IMR-90 (cell line): ENCODE results near the gene EYS. TPM values are rescaled to one million over a fixed set of nuclear protein-coding genes. Genes with fewer than 3 reads are reported as not detected.
A peak's percentile ranks its signal among the peaks of the same experiment; 100 is the strongest.

Experiments used
- ATAC-seq: fragments of 200-7000 bp; cut with Tn5 transposase; 2 replicates; pipeline ENCODE4 v1.9.1; 2020; ENCODE audit warnings: low read depth, mild to moderate bottlenecking, moderate library complexity
- BruUV-seq: library from RNA; stranded (reverse); fragments of 400-500 nt; replicated peaks from 2 replicates; lab custom pipeline; 2021; lab: Mats Ljungman, UMichigan
- CTCF ChIA-PET: fragments of 300-600 bp; formaldehyde crosslinking; extraction: SDS; loops from one replicate; lab custom pipeline; 2021; ENCODE audit warnings: antibody characterized with exemption; lab: Yijun Ruan, JAX
- POLR2A ChIA-PET: fragments of 300-600 bp; sonication (Branson Sonifier 250); formaldehyde crosslinking; loops from one replicate; lab custom pipeline; 2022; ENCODE audit warnings: antibody characterized with exemption; ENCODE audit not compliant: unreplicated experiment; lab: Charles Lee
- DNase-seq: peaks from one replicate; pipeline ENCODE4 v3.0.0; 2013
- H2AFZ ChIP-seq: replicated peaks from 2 replicates; pipeline ENCODE3; 2013; ENCODE audit warnings: low read length, mild to moderate bottlenecking; ENCODE audit not compliant: poor library complexity
- H2AK5ac ChIP-seq: 2 replicates; pipeline ENCODE4 v1.6.1; 2013; ENCODE audit warnings: low read depth, low read length, inconsistent platforms
- H2AK9ac ChIP-seq: replicated peaks from 2 replicates; pipeline ENCODE3; 2013; ENCODE audit warnings: mild to moderate bottlenecking, low read depth, low read length, moderate library complexity; ENCODE audit not compliant: poor library complexity
- H2BK120ac ChIP-seq: 2 replicates; pipeline ENCODE4 v1.6.1; 2013; ENCODE audit warnings: low read depth, low read length, inconsistent platforms
- H2BK15ac ChIP-seq: 3 replicates; pipeline ENCODE4 v1.6.1; 2013; ENCODE audit warnings: low read depth, low read length, inconsistent platforms
- H2BK20ac ChIP-seq: 2 replicates; pipeline ENCODE4 v1.6.1; 2013; ENCODE audit warnings: low read depth, mild to moderate bottlenecking, inconsistent platforms, low read length, moderate library complexity
- H2BK5ac ChIP-seq: 2 replicates; pipeline ENCODE4 v1.6.1; 2013; ENCODE audit warnings: mild to moderate bottlenecking, low read depth, low read length, inconsistent platforms; ENCODE audit not compliant: poor library complexity, severe bottlenecking
- H3K14ac ChIP-seq: replicated peaks from 2 replicates; pipeline ENCODE4 v1.6.1; 2013; ENCODE audit warnings: low read depth, low read length, inconsistent platforms
- H3K18ac ChIP-seq: 2 replicates; pipeline ENCODE4 v1.6.1; 2013; ENCODE audit warnings: low read depth, low read length, control low read depth
- H3K23ac ChIP-seq: 2 replicates; pipeline ENCODE4 v1.6.1; 2013; ENCODE audit warnings: low read depth, low read length, inconsistent platforms
- H3K27ac ChIP-seq: 2 replicates; pipeline ENCODE4 v1.5.1; 2013; ENCODE audit warnings: mild to moderate bottlenecking, control low read depth, low read length; ENCODE audit not compliant: insufficient read depth
- H3K27me3 ChIP-seq: 2 replicates; pipeline ENCODE4 v1.6.1; 2013; ENCODE audit warnings: low read length; ENCODE audit not compliant: control insufficient read depth, insufficient read depth
- H3K36me3 ChIP-seq: 2 replicates; pipeline ENCODE4 v1.6.1; 2013; ENCODE audit warnings: low read length, mixed read lengths; ENCODE audit not compliant: control insufficient read depth, insufficient read depth
- H3K4ac ChIP-seq: 2 replicates; pipeline ENCODE4 v1.6.1; 2013; ENCODE audit warnings: low read depth, low read length, inconsistent platforms
- H3K4me1 ChIP-seq: 2 replicates; pipeline ENCODE4 v1.6.1; 2013; ENCODE audit warnings: low read length, mixed read lengths; ENCODE audit not compliant: control insufficient read depth, insufficient read depth
- H3K4me2 ChIP-seq: 2 replicates; pipeline ENCODE4 v1.6.1; 2013; ENCODE audit warnings: low read depth, mild to moderate bottlenecking, control low read depth, low read length, moderate library complexity
- H3K4me3 ChIP-seq: 2 replicates; pipeline ENCODE4 v1.5.1; 2013; ENCODE audit warnings: low read depth, mild to moderate bottlenecking, control low read depth, low read length, moderate library complexity; ENCODE audit not compliant: insufficient read depth
- H3K56ac ChIP-seq: 2 replicates; pipeline ENCODE4 v1.6.1; 2013; ENCODE audit warnings: low read length, inconsistent platforms; ENCODE audit not compliant: insufficient read depth; ENCODE audit errors: extremely low read depth
- H3K79me1 ChIP-seq, 2 experiments: 2 replicates each; pipeline ENCODE4 v1.6.1; 2013; ENCODE audit warnings: low read length in 2 of 2, inconsistent platforms in 1 of 2, low read depth in 1 of 2
- H3K9ac ChIP-seq: 2 replicates; pipeline ENCODE4 v1.6.1; 2013; ENCODE audit warnings: low read depth, low read length, control low read depth
- H3K9me1 ChIP-seq: 2 replicates; pipeline ENCODE4 v1.6.1; 2013; ENCODE audit warnings: low read length, inconsistent platforms; ENCODE audit not compliant: insufficient read depth
- H3K9me3 ChIP-seq: 2 replicates; pipeline ENCODE4 v1.6.1; 2013; ENCODE audit warnings: low read length; ENCODE audit not compliant: control insufficient read depth, insufficient read depth
- H4K20me1 ChIP-seq: 2 replicates; pipeline ENCODE4 v1.6.1; 2013; ENCODE audit warnings: low read length, inconsistent platforms; ENCODE audit not compliant: insufficient read depth
- H4K5ac ChIP-seq: 2 replicates; pipeline ENCODE4 v1.6.1; 2013; ENCODE audit warnings: mild to moderate bottlenecking, low read depth, low read length, control low read depth
- H4K8ac ChIP-seq, 2 experiments: 2 replicates each; pipeline ENCODE4 v1.6.1; 2013; ENCODE audit warnings: low read depth in 2 of 2, low read length in 2 of 2, control low read depth in 1 of 2, inconsistent platforms in 1 of 2
- H4K91ac ChIP-seq: 2 replicates; pipeline ENCODE4 v1.6.1; 2013; ENCODE audit warnings: low read depth, low read length, inconsistent platforms; ENCODE audit not compliant: insufficient read depth
- BHLHE40 ChIP-seq: fragments of 150-350 bp; IDR thresholded peaks from 2 replicates; pipeline ENCODE4 v1.6.1; 2016; ENCODE audit warnings: mild to moderate bottlenecking, low read depth, low read length
- CEBPB ChIP-seq: IDR thresholded peaks from 2 replicates; pipeline ENCODE4 v1.6.1; 2012; ENCODE audit warnings: low read depth, low read length, improper control_type of control experiment
- CHD1 ChIP-seq: IDR thresholded peaks from 2 replicates; pipeline ENCODE4 v1.6.1; 2012; ENCODE audit warnings: low read depth, low read length, improper control_type of control experiment
- FOS ChIP-seq: fragments of 150-350 bp; IDR thresholded peaks from 2 replicates; pipeline ENCODE4 v1.6.1; 2016; ENCODE audit warnings: low read depth, low read length
- MAFK ChIP-seq: IDR thresholded peaks from 2 replicates; pipeline ENCODE4 v1.6.1; 2012; ENCODE audit warnings: low read depth, low read length, improper control_type of control experiment
- MAZ ChIP-seq: IDR thresholded peaks from 2 replicates; pipeline ENCODE4 v1.6.1; 2012; ENCODE audit warnings: low read depth, mild to moderate bottlenecking, low read length, improper control_type of control experiment, moderate library complexity, borderline replicate concordance
- MXI1 ChIP-seq: IDR thresholded peaks from 2 replicates; pipeline ENCODE4 v1.6.1; 2012; ENCODE audit warnings: low read depth, mild to moderate bottlenecking, low read length, moderate library complexity, borderline replicate concordance
- NFE2L2 ChIP-seq: fragments of 150-350 bp; IDR thresholded peaks from 2 replicates; pipeline ENCODE4 v1.6.1; 2016; ENCODE audit warnings: low read depth, mild to moderate bottlenecking, low read length
- POLR2A ChIP-seq: IDR thresholded peaks from 2 replicates; pipeline ENCODE4 v1.6.1; 2012; ENCODE audit warnings: mild to moderate bottlenecking, low read depth, low read length
- RAD21 ChIP-seq: IDR thresholded peaks from 2 replicates; pipeline ENCODE4 v1.6.1; 2012; ENCODE audit warnings: low read length, improper control_type of control experiment
- RCOR1 ChIP-seq: IDR thresholded peaks from 2 replicates; pipeline ENCODE4 v1.6.1; 2012; ENCODE audit warnings: mild to moderate bottlenecking, low read length, improper control_type of control experiment; ENCODE audit not compliant: insufficient replicate concordance
- RFX5 ChIP-seq: IDR thresholded peaks from 2 replicates; pipeline ENCODE4 v1.8.0; 2012; ENCODE audit warnings: low read depth, mild to moderate bottlenecking, low read length, moderate library complexity
- SMC3 ChIP-seq: fragments of 150-350 bp; IDR thresholded peaks from 2 replicates; pipeline ENCODE4 v1.6.1; 2016; ENCODE audit warnings: low read depth, mild to moderate bottlenecking, antibody characterized with exemption, low read length, moderate library complexity
- WGBS, 2 experiments: methylation state at CpG; one replicate each; pipeline versions ENCODE4 v1.1.5 to v1.1.7; 2013; ENCODE audit warnings: missing lambda C conversion rate in 2 of 2; ENCODE audit not compliant: insufficient read length in 1 of 2; ENCODE audit errors: extremely low coverage in 2 of 2; 5-methylcytosine and 5-hydroxymethylcytosine counted together
- dilution Hi-C: fragments of 300-500 bp; cut with HindIII; formaldehyde crosslinking; loops from one replicate; pipeline ENCODE4 v1.14.3; 2018; ENCODE audit warnings: low sequenced_read_pairs; ENCODE audit not compliant: unreplicated experiment
- in situ Hi-C: fragments of 300-500 bp; cut with MboI; formaldehyde crosslinking; loops from 3 replicates; pipeline ENCODE4 v1.14.3; 2019; ENCODE audit warnings: low sequenced_read_pairs, inconsistent platforms, mixed read lengths
- intact Hi-C: fragments of 100-400 bp; cut with micrococcal nuclease; formaldehyde crosslinking; loops from 2 replicates; pipeline ENCODE4 v1.10.0; 2022
- polyA plus RNA-seq, 3 experiments: library from polyadenylated mRNA; depleted of rRNA; stranded (reverse); fragments of >200 nt; gene quantifications; 2 replicates each; pipeline ENCODE4 v1.2.3, GENCODE V29; 2012; ENCODE audit warnings: low replicate concordance in 1 of 3
- total RNA-seq: library from RNA; depleted of rRNA; stranded (reverse); fragments of >200 nt; gene quantifications from 2 replicates; pipeline ENCODE4 v1.2.3, GENCODE V29; 2012
- TF ChIP-seq, protein P1 (sequence below): fragments of 150-350 bp; IDR thresholded peaks from 2 replicates; pipeline ENCODE4 v1.6.1; 2016; ENCODE audit warnings: low read depth, mild to moderate bottlenecking, low read length, moderate library complexity, borderline replicate concordance
- TF ChIP-seq, protein P2 (sequence below): fragments of 150-350 bp; IDR thresholded peaks from 2 replicates; pipeline ENCODE4 v1.6.1; 2017; ENCODE audit warnings: mild to moderate bottlenecking, antibody characterized with exemption, low read length, low read depth
- TF ChIP-seq, protein P3 (sequence below): conservative IDR thresholded peaks from 2 replicates; pipeline ENCODE4 v1.5.1; 2012; ENCODE audit warnings: mild to moderate bottlenecking, low read depth, low read length, improper control_type of control experiment

EYS gene
- total and polyA plus RNA-seq, 2 of the 4 experiments (the other 2 are of a cell fraction), result under 0.01 TPM; not detected in 1

DNA sequence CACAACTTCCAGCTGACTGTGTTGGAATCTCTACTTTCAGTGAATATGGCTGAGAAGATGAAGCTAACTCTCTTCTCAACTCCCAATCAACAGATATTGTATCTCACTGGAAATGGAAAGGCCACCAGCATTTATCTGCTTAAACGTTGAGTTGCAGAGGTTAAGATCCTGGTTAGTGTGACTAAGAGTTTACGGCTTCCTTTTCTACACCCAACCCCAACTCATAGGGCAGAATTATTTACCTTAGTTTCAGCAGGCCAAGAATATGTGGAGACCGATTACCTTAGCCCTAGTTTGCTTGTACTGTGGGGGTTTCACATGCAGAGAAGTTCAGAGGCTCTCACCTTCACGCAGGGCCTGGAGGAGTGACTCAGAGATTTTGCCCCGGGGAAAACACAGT, 1026.6 kb downstream of the EYS start:
- no peak overlapping the region for H4K91ac ChIP-seq
- H2AK5ac ChIP-seq, result no peak overlapping the region
- ATAC-seq, result no peak
- H4K5ac ChIP-seq, result no peak overlapping the region
- no peak overlapping the region for H4K8ac ChIP-seq
- H3K36me3 ChIP-seq, result no peaks in the 10 kb centered on the region
- ChIA-PET POLR2A (no interaction called here), CTCF (no interaction called here)
- no peak overlapping the region for H2BK15ac ChIP-seq
- no peaks in the 10 kb centered on the region for H3K27me3 ChIP-seq
- H3K4ac ChIP-seq, result no peak overlapping the region
- dilution Hi-C loops (no loop called here), intact Hi-C loops (no loop called here), in situ Hi-C loops (no loop called here)
- H3K4me3 ChIP-seq, result no peak overlapping the region
- H3K4me2 ChIP-seq, result no peak overlapping the region
- no peak overlapping the region for H3K56ac ChIP-seq
- no TSS peak for BruUV-seq
- no peaks in the 10 kb centered on the region for H4K20me1 ChIP-seq
- H2BK5ac ChIP-seq, result no peak overlapping the region
- H3K14ac ChIP-seq, result no peak overlapping the region
- no peak overlapping the region for H3K18ac ChIP-seq
- no peak overlapping the region for H2BK120ac ChIP-seq
- no CpG with 5 or more reads among the region's 5 CpGs for WGBS, 2 experiments
- H2AK9ac ChIP-seq, result no peak overlapping the region
- H2BK20ac ChIP-seq, result no peak overlapping the region
- TF ChIP-seq FOS, result no peak
- TF ChIP-seq RFX5, result no peak
- TF ChIP-seq, protein P1, sequence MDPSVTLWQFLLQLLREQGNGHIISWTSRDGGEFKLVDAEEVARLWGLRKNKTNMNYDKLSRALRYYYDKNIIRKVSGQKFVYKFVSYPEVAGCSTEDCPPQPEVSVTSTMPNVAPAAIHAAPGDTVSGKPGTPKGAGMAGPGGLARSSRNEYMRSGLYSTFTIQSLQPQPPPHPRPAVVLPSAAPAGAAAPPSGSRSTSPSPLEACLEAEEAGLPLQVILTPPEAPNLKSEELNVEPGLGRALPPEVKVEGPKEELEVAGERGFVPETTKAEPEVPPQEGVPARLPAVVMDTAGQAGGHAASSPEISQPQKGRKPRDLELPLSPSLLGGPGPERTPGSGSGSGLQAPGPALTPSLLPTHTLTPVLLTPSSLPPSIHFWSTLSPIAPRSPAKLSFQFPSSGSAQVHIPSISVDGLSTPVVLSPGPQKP, result no peak
- no peak for TF ChIP-seq SMC3
- TF ChIP-seq, protein P2, sequence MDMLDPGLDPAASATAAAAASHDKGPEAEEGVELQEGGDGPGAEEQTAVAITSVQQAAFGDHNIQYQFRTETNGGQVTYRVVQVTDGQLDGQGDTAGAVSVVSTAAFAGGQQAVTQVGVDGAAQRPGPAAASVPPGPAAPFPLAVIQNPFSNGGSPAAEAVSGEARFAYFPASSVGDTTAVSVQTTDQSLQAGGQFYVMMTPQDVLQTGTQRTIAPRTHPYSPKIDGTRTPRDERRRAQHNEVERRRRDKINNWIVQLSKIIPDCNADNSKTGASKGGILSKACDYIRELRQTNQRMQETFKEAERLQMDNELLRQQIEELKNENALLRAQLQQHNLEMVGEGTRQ, result no peak
- no peak for TF ChIP-seq MXI1
- TF ChIP-seq POLR2A, result no peak
- TF ChIP-seq, protein P3, sequence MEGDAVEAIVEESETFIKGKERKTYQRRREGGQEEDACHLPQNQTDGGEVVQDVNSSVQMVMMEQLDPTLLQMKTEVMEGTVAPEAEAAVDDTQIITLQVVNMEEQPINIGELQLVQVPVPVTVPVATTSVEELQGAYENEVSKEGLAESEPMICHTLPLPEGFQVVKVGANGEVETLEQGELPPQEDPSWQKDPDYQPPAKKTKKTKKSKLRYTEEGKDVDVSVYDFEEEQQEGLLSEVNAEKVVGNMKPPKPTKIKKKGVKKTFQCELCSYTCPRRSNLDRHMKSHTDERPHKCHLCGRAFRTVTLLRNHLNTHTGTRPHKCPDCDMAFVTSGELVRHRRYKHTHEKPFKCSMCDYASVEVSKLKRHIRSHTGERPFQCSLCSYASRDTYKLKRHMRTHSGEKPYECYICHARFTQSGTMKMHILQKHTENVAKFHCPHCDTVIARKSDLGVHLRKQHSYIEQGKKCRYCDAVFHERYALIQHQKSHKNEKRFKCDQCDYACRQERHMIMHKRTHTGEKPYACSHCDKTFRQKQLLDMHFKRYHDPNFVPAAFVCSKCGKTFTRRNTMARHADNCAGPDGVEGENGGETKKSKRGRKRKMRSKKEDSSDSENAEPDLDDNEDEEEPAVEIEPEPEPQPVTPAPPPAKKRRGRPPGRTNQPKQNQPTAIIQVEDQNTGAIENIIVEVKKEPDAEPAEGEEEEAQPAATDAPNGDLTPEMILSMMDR, result no peak
- no peak for TF ChIP-seq CHD1
- no peak for TF ChIP-seq MAFK
- TF ChIP-seq MAZ, result no peak
- TF ChIP-seq BHLHE40, result no peak
- no peak for TF ChIP-seq CEBPB
- no peak for TF ChIP-seq RCOR1
- no peak for TF ChIP-seq RAD21
- TF ChIP-seq NFE2L2, result no peak
- no peaks in the 10 kb centered on the region for H3K4me1 ChIP-seq
- H3K23ac ChIP-seq, result no peak overlapping the region
- no peaks in the 10 kb centered on the region for H3K9me3 ChIP-seq
- no peaks in the 10 kb centered on the region for H3K79me1 ChIP-seq
- H2AFZ ChIP-seq, result no peak overlapping the region
- H3K9ac ChIP-seq, result no peak overlapping the region
- H3K9me1 ChIP-seq, result no peaks in the 10 kb centered on the region
- H3K27ac ChIP-seq, result no peak overlapping the region
- DNase-seq, result peak; percentile 0
